IPS-NIHi11 (cell line): ENCODE data around the gene CENPF.
"Not testable (repeated sequence)": the region's sequence is repeated elsewhere in the genome, so short reads cannot be mapped to it uniquely, and the experiment has no call there.

Experiments used
- DNase-seq: peaks from one replicate; pipeline ENCODE4 v3.0.0; 2012; ENCODE audit warnings: mixed read lengths, low spot score

The CENPF gene

GRCh38 chr1:214584805-214585766, 17.9 kb upstream of the CENPF start:
- DNase-seq: peak; percentile 37

GRCh38 chr1:214586621-214587020, 16.4 kb upstream of the CENPF start:
- no peak for DNase-seq

- DNase-seq: no peak
These were observed 15.8 kb upstream of the CENPF start for GRCh38 chr1:214587165-214587564.

- no peak for DNase-seq
These were observed 13.9 kb upstream of the CENPF start for GRCh38 chr1:214588963-214589597.

- no peak for DNase-seq
These were observed 12.3 kb upstream of the CENPF start for GRCh38 chr1:214590696-214591095.

- not testable (repeated sequence) for DNase-seq
These were observed 11.1 kb upstream of the CENPF start for GRCh38 chr1:214591918-214592317.

- no peak for DNase-seq
These were observed 9.8 kb upstream of the CENPF start for GRCh38 chr1:214593158-214593557.

- peak; percentile 25 for DNase-seq
These were observed 841 bp downstream of the CENPF start for GRCh38 chr1:214603819-214604252.

GRCh38 chr1:214604523-214604922, 1.5 kb downstream of the CENPF start:
- no peak for DNase-seq

- DNase-seq: not testable (repeated sequence)
These were observed 2.5 kb downstream of the CENPF start for GRCh38 chr1:214605484-214605883.

- DNase-seq: not testable (repeated sequence)
These were observed 3.2 kb downstream of the CENPF start for GRCh38 chr1:214605933-214606925.

- DNase-seq: not testable (repeated sequence)
These were observed 4.7 kb downstream of the CENPF start for GRCh38 chr1:214607492-214608215.

GRCh38 chr1:214608216-214608783, 5.3 kb downstream of the CENPF start:
- DNase-seq: not testable (repeated sequence)

- DNase-seq: not testable (repeated sequence)
These were observed 5.8 kb downstream of the CENPF start for GRCh38 chr1:214608817-214609216.

- no peak for DNase-seq
These were observed 6.7 kb downstream of the CENPF start for GRCh38 chr1:214609692-214610091.

GRCh38 chr1:214610136-214610535, 7.1 kb downstream of the CENPF start:
- DNase-seq: not testable (repeated sequence)

GRCh38 chr1:214615109-214615508, 12.1 kb downstream of the CENPF start:
- no peak for DNase-seq

GRCh38 chr1:214615871-214616270, 12.9 kb downstream of the CENPF start:
- no peak for DNase-seq

GRCh38 chr1:214617246-214617645, 14.3 kb downstream of the CENPF start:
- DNase-seq: no peak

- DNase-seq: no peak
These were observed 14.8 kb downstream of the CENPF start for GRCh38 chr1:214617843-214618242.

- DNase-seq: no peak
These were observed 18.2 kb downstream of the CENPF start for GRCh38 chr1:214621236-214621635.
